ENCODE measurements around the gene AVPR2. TPM values are rescaled to one million over a fixed set of nuclear protein-coding genes. Genes with fewer than 3 reads are reported as not detected.

AVPR2 gene
- total RNA-seq, 1 donor from 2014 or later, result not detected

- no peak for DNase-seq
Measured at GRCh38 chrX:153913701-153914100, 9.2 kb downstream of the AVPR2 start.

GRCh38 chrX:153917869-153918268 lies 13.4 kb downstream of the AVPR2 start:
- no peak for DNase-seq

DNA sequence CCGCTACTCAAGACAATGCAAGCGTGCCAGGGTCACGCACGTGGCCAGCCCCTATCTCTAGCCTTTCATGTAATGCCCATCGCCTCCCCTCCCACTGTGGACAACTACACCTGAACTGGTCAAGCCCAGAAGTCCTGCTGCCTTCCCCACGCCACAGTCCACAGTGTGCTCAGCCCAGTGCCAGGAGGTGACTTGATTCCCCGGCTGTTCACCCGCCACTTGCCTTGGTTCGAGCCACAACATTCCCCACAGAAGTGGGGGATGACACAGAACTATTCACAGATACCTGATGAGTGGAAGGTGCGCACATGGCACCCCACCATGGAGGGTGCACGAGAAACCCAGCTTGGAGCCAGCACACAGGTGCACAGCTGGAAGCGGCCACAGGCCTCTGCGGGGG lies 14.8 kb downstream of the AVPR2 start:
- DNase-seq, result no peak

GRCh38 chrX:153920546-153920945 lies 16.1 kb downstream of the AVPR2 start:
- DNase-seq, result no peak

DNA sequence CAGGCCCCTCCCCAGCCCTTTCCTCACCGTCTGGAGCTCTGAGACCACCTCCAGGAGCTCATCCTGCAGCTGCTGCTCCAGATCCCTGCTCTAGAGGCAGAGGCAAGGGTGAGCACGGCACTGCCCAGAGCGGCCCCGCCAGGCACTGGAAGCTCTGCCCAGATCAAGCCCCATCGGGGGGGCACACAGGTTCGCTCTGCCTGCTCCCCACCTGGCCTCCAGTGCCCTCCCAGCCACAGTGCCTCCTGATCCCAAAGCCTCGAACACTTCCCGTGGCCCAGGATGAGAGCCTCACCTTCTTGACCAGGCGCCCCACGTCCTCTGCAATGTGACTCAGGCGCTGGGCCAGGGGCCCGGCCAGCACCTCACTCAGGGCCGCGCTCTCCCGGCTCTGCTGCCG lies 16.6 kb downstream of the AVPR2 start:
- no peak for DNase-seq

GRCh38 chrX:153921511-153922446 lies 17.3 kb downstream of the AVPR2 start:
- no peak for DNase-seq

GRCh38 chrX:153922932-153923857 lies 18.7 kb downstream of the AVPR2 start:
- peak; percentile 14 for DNase-seq

DNA sequence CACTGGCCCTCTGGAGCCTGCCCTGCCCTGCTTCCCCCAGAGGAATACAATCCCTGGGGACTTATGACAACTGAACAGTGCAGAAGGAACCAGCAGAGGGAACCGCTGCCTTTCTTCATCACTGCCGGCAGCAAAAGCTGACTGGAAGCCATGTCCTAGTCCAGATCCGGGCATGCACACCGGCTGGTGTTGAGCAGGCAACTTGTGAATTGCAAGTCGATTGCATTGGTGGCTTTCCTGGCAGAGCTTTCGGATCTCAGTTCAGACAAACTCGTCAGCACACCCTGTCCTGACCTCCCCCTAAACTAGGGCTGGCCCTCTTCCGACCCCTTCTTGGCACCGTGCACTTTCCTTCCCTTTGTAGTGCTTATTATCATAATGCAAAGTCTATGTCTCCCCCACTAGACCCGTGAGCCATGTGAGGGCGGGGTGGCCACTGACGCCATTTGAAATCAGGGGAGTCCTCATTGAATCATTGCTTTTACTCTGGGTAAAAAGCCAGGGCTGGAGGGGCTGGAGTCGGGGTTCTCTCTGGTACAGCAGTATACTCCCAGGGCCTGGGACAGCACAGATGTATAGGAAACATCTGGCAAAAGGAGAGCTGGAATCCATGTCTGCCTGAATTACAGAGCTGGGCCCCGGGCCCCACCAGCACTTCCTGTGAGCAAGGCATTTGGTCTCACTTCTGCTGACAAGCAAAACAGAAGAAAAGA lies 19.8 kb downstream of the AVPR2 start:
- DNase-seq, result no peak

DNA sequence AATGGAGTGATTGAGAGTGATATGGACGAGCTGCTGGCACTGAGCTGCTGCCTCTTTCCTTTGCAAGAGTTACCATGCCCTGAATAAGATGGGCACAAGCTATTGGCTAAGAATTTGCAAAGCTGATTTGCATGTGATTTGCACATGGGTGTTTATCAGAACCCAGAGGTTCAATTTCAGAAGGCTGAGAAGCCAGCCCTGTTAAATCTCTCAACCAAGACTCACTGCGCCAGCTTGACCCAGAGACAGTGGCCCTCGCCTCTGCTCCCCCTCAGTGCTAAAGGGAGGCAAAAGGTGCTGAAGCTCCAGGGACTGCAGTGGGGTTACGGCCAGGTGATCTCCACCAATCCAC lies 20.9 kb downstream of the AVPR2 start:
- DNase-seq, result no peak

DNA sequence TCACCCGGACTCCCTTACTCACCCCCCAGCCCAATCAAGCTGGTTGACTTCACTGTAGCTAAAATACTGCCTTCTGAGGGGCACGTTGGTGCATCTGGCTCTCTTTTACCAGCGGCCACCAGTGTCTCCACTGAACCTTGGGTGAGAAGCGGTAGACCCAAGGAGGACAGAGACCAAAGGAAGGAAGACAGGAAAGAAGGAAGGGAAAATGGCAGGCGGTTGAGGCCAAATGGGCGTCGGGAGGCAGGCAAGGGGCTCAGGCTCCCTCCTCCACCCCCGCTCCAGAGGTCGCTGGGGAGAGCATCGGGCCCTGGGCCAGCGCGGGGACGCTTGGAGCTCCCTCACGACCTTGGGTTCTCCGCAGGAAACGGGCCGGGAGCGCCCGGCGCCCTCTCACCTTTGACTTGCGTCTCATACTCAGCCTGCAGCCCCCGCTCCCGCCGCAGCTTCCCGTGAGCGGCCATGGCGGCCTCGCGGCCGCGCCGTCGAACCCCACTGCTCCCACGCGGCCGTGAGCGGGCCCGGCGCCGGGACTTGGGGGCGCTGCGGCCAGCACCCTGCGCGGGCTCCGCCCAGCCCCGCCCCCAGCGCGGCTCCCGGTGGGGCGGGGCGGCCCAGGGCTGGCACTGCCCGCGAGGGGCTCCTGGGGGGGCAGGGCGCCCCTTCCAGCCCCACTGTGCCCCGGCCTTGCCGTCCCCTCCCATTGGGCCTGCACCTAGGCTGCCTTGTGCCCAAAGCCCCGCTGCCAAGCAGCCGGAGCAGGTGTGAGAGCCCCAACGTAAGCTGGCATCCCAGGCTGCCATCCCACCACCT lies 21.5 kb downstream of the AVPR2 start, which contains the start of gene ARHGAP4:
ARHGAP4 (minus strand) TSS at position 526 of the 813 bp plus-strand sequence; CDS start at position 464, 62 bp downstream.
- no peak for DNase-seq

GRCh38 chrX:153926552-153926857 lies 22.0 kb downstream of the AVPR2 start:
- no peak for DNase-seq

- DNase-seq, result no peak
Measured at GRCh38 chrX:153926858-153927671, 22.6 kb downstream of the AVPR2 start.

DNA sequence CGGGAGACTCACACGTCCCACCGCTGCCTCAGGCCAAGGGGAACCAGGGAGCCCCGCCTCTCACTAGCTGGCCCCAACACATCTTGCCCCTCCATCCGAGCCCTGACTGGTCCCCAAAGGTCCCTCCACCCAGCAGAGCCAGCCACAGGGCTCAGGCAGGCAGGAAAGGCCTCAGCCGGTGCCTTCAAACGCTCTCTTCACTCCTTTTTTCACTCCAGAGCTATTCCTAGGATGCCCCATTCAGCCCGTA lies 23.1 kb downstream of the AVPR2 start:
- no peak for DNase-seq

GRCh38 chrX:153927922-153928760 lies 23.7 kb downstream of the AVPR2 start:
- DNase-seq, result peak; percentile 92

DNA sequence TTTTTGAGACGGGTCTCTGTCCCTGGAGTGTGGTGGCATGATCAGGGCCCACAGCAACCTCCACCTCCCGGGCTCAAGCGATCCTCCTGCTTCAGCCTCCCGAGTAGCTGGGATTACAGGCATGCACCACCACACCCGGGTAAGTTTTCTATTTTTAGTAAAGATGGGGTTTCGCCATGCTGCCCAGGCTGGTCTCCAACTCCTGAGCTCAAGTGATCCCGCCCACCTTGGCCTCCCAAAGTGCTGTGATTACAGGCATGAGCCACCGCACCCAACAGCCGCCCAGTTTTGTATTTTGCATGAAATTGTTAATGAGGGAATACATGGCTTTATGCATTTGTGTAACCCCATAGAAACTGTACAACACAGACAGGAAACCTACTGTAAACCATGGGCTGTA lies 24.4 kb downstream of the AVPR2 start:
- DNase-seq, result no peak

- no peak for DNase-seq
Measured at GRCh38 chrX:153929576-153929975, 25.1 kb downstream of the AVPR2 start.

- no peak for DNase-seq
Measured at GRCh38 chrX:153930011-153930910, 25.8 kb downstream of the AVPR2 start.

- DNase-seq, result no peak
Measured at GRCh38 chrX:153931151-153931550, 26.7 kb downstream of the AVPR2 start.

DNA sequence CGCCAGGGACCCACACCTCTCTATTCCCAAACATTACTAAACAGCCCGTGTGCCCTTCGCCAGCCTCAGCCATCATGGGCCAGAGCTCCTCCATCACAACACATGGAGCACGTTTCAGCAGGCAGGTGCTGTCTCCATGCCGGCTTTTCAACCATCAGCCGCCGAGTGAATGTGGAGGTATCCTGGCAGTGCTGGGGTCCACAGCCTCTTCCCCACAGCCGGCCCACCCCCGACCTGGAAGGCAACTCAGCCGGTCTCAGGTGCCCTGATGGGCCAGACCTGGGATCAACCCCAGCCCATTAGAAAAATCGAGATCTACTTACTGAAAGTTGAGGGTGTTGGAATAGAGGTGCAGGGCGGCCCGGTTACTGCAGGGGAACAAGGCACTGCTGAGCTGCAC lies 27.3 kb downstream of the AVPR2 start:
- DNase-seq, result no peak

Measured in occipital lobe (tissue), 2 donors.